ENCODE data around the gene ZDHHC7.

The ZDHHC7 gene

GRCh38 chr16:85018529-85019236, 7.3 kb upstream of the ZDHHC7 start:
- DNase-seq (ENCODE audit: low spot score), result no peak

- DNase-seq (ENCODE audit: low spot score), result no peak
Observed at GRCh38 chr16:85017633-85018032, 6.3 kb upstream of the ZDHHC7 start.

- no peak for DNase-seq (ENCODE audit: low spot score)
Observed at GRCh38 chr16:85017151-85017550, 5.8 kb upstream of the ZDHHC7 start.

GRCh38 chr16:85015481-85016187, 4.3 kb upstream of the ZDHHC7 start:
- no peak for DNase-seq (ENCODE audit: low spot score)

- DNase-seq (ENCODE audit: low spot score), result no peak
Observed at GRCh38 chr16:85014311-85014710, 3.0 kb upstream of the ZDHHC7 start.

GRCh38 chr16:85011846-85012284, 530 bp upstream of the ZDHHC7 start:
- DNase-seq (ENCODE audit: low spot score), result no peak

GRCh38 chr16:85010446-85010930, 847 bp downstream of the ZDHHC7 start:
- DNase-seq (ENCODE audit: low spot score), result no peak

GRCh38 chr16:85008271-85008670, 3.1 kb downstream of the ZDHHC7 start:
- no peak for DNase-seq (ENCODE audit: low spot score)

- DNase-seq (ENCODE audit: low spot score), result no peak
Observed at GRCh38 chr16:85007496-85008214, 3.7 kb downstream of the ZDHHC7 start.

GRCh38 chr16:85006639-85007038, 4.7 kb downstream of the ZDHHC7 start:
- DNase-seq (ENCODE audit: low spot score), result no peak

GRCh38 chr16:85005285-85006069, 5.9 kb downstream of the ZDHHC7 start:
- peak; percentile 61 for DNase-seq (ENCODE audit: low spot score)

GRCh38 chr16:85004587-85005205, 6.6 kb downstream of the ZDHHC7 start:
- DNase-seq (ENCODE audit: low spot score), result peak; percentile 91

GRCh38 chr16:85003725-85004586, 7.4 kb downstream of the ZDHHC7 start:
- no peak for DNase-seq (ENCODE audit: low spot score)

GRCh38 chr16:85003076-85003475, 8.3 kb downstream of the ZDHHC7 start:
- no peak for DNase-seq (ENCODE audit: low spot score)

- DNase-seq (ENCODE audit: low spot score), result no peak
Observed at GRCh38 chr16:85002608-85003007, 8.7 kb downstream of the ZDHHC7 start.

- no peak for DNase-seq (ENCODE audit: low spot score)
Observed at GRCh38 chr16:85002099-85002541, 9.2 kb downstream of the ZDHHC7 start.

- no peak for DNase-seq (ENCODE audit: low spot score)
Observed at GRCh38 chr16:84999857-85000480, 11.4 kb downstream of the ZDHHC7 start.

GRCh38 chr16:84999200-84999599, 12.1 kb downstream of the ZDHHC7 start:
- no peak for DNase-seq (ENCODE audit: low spot score)

- DNase-seq (ENCODE audit: low spot score), result no peak
Observed at GRCh38 chr16:84996365-84996764, 15.0 kb downstream of the ZDHHC7 start.

GRCh38 chr16:84995663-84996062, 15.7 kb downstream of the ZDHHC7 start:
- DNase-seq (ENCODE audit: low spot score), result no peak

Measured in AG08395 (cell line).